Measurements from ENCODE around the gene B4GALT2.

B4GALT2 gene, protein sequence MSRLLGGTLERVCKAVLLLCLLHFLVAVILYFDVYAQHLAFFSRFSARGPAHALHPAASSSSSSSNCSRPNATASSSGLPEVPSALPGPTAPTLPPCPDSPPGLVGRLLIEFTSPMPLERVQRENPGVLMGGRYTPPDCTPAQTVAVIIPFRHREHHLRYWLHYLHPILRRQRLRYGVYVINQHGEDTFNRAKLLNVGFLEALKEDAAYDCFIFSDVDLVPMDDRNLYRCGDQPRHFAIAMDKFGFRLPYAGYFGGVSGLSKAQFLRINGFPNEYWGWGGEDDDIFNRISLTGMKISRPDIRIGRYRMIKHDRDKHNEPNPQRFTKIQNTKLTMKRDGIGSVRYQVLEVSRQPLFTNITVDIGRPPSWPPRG

GRCh38 chr1:43978551-43979260 is at the start of gene B4GALT2:
Gene B4GALT2 (plus strand): TSS chr1:43979210. CDS start chr1:43981161, 1,951 bp downstream.
- DNase-seq: peak; percentile 36
- in situ Hi-C loops (cut with HindIII; ENCODE audit: low pct_ligation_motif_present, low pct_unique_long_range_greater_than_20kb, low sequenced_read_pairs): no loop called here

- DNase-seq: peak; percentile 19
- in situ Hi-C loops (cut with HindIII; ENCODE audit: low pct_ligation_motif_present, low pct_unique_long_range_greater_than_20kb, low sequenced_read_pairs): loop anchor here (25.0 kb wide), 1 partner anchor 168 kb away; no protein-coding TSS in a partner anchor
These were observed 48.7 kb upstream of the B4GALT2 start for GRCh38 chr1:43930168-43930948.

- in situ Hi-C loops (cut with HindIII; ENCODE audit: low pct_ligation_motif_present, low pct_unique_long_range_greater_than_20kb, low sequenced_read_pairs): loop anchor here (25.0 kb wide), 1 partner anchor 169 kb away; no protein-coding TSS in a partner anchor
- DNase-seq: no peak
These were observed 48.1 kb upstream of the B4GALT2 start for GRCh38 chr1:43930949-43931275.

GRCh38 chr1:43931711-43932660 is 47.0 kb upstream of the B4GALT2 start:
- no peak for DNase-seq
- in situ Hi-C loops (cut with HindIII; ENCODE audit: low pct_ligation_motif_present, low pct_unique_long_range_greater_than_20kb, low sequenced_read_pairs): loop anchor here (25.0 kb wide), 1 partner anchor 170 kb away; no protein-coding TSS in a partner anchor

DNA sequence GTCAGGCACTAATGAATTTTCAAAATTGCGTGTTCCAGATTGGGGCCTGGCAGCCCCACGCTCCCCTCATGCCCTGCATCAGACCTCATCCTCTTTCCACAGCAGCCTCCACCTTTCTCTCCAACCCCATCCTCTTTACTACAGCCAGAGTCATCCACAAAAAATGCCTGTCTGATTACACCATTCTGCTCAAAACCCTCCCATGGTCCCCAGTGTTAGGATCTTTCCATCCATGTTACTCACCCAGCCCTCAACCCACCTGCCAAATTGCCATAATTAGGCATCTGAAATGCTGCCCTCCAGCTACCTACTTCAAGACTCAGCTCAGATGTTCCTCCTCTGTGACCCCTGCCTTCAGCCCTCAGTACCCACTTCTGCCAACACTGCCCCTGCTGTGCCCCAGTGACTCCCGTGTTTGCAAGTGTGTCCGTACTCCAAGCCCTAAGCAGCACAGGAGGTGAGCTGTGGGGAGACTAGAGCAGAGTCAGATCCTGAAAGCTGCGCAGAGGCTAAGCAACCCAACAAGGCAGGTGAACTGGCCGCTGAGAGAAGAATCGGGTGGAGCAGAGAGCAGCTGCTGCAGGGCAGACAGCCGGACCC is 46.1 kb upstream of the B4GALT2 start:
- in situ Hi-C loops (cut with HindIII; ENCODE audit: low pct_ligation_motif_present, low pct_unique_long_range_greater_than_20kb, low sequenced_read_pairs): loop anchor here (25.0 kb wide), 1 partner anchor 171 kb away; no protein-coding TSS in a partner anchor
- DNase-seq: peak; percentile 19

- DNase-seq: peak; percentile 25
- in situ Hi-C loops (cut with HindIII; ENCODE audit: low pct_ligation_motif_present, low pct_unique_long_range_greater_than_20kb, low sequenced_read_pairs): loop anchor here (25.0 kb wide), 1 partner anchor 171 kb away; no protein-coding TSS in a partner anchor
These were observed 45.5 kb upstream of the B4GALT2 start, which contains the start of gene ARTN for GRCh38 chr1:43933386-43934100. Gene ARTN (plus strand): TSS chr1:43933801. CDS start chr1:43935657, 1,856 bp downstream.

DNA sequence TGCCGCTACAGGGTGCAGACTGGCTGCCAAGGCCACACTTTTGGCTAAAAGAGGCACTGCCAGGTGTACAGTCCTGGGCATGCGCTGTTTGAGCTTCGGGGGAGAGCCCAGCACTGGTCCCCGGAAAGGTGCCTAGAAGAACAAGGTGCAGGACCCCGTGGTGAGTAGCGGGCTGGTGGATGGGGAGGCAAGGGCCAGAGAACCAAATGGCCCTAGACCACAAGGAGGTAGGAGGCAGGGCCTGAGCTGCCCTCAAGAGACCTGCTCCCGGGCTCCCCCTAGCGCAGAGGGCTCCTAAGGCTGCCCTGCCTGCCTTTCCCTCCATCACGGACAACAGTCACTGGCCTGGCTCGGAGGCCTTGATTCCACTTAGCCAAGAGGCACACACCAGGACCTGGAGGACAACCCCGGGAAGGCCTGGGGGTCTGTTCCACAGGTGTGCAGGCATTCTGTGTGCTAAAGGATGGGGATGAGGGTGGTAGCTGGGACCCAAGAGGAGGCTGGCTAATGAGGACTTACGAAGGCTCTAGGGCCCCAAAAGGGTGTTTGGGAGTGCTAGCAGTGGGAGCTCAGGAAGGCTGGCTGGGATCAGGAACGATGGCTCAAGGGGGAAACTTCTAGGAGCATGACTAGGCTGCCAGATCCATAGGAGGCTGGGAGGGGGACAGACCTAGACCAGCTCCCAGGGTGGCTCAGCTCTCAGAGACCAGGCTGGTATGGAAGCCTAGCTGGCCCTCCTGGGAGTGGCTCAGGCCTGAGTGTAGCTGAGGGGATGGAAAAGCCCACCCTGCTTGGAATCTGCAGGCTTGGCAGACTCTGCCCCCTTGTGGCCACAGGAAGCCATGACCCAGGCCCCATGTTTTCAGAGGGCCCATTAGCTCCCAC is 44.7 kb upstream of the B4GALT2 start:
- peak; percentile 48 for DNase-seq
- in situ Hi-C loops (cut with HindIII; ENCODE audit: low pct_ligation_motif_present, low pct_unique_long_range_greater_than_20kb, low sequenced_read_pairs): loop anchor here (25.0 kb wide), 1 partner anchor 172 kb away; no protein-coding TSS in a partner anchor

DNA sequence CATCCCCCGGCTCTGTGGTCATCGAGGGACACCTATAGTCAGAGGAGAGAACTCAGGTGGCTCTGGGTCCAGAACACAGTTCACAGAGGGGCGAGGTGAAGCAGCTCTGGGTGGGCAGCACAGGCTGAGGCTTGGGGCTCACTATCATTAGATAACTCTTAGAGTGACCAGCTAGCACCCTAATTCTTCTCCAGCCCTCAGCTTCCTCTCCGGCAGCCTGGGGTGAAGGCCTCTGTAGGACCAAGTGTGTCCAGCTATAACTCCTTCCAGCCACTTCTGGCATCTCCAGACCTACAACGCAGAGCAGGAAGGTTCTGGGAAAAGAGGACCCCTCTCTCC is 44.1 kb upstream of the B4GALT2 start:
- in situ Hi-C loops (cut with HindIII; ENCODE audit: low pct_ligation_motif_present, low pct_unique_long_range_greater_than_20kb, low sequenced_read_pairs): loop anchor here (25.0 kb wide), 1 partner anchor 173 kb away; no protein-coding TSS in a partner anchor
- DNase-seq: no peak

- no peak for DNase-seq
- in situ Hi-C loops (cut with HindIII; ENCODE audit: low pct_ligation_motif_present, low pct_unique_long_range_greater_than_20kb, low sequenced_read_pairs): loop anchor here (25.0 kb wide), 1 partner anchor 174 kb away; no protein-coding TSS in a partner anchor
These were observed 43.1 kb upstream of the B4GALT2 start for GRCh38 chr1:43935711-43936427.

DNA sequence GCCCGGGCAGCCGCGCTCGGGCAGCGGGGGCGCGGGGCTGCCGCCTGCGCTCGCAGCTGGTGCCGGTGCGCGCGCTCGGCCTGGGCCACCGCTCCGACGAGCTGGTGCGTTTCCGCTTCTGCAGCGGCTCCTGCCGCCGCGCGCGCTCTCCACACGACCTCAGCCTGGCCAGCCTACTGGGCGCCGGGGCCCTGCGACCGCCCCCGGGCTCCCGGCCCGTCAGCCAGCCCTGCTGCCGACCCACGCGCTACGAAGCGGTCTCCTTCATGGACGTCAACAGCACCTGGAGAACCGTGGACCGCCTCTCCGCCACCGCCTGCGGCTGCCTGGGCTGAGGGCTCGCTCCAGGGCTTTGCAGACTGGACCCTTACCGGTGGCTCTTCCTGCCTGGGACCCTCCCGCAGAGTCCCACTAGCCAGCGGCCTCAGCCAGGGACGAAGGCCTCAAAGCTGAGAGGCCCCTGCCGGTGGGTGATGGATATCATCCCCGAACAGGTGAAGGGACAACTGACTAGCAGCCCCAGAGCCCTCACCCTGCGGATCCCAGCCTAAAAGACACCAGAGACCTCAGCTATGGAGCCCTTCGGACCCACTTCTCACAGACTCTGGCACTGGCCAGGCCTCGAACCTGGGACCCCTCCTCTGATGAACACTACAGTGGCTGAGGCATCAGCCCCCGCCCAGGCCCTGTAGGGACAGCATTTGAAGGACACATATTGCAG is 42.4 kb upstream of the B4GALT2 start:
- in situ Hi-C loops (cut with HindIII; ENCODE audit: low pct_ligation_motif_present, low pct_unique_long_range_greater_than_20kb, low sequenced_read_pairs): loop anchor here (25.0 kb wide), 1 partner anchor 174 kb away; no protein-coding TSS in a partner anchor
- DNase-seq: peak; percentile 53

- DNase-seq: peak; percentile 79
- in situ Hi-C loops (cut with HindIII; ENCODE audit: low pct_ligation_motif_present, low pct_unique_long_range_greater_than_20kb, low sequenced_read_pairs): loop anchor here (25.0 kb wide), 1 partner anchor 175 kb away; no protein-coding TSS in a partner anchor
These were observed 41.7 kb upstream of the B4GALT2 start for GRCh38 chr1:43937179-43937865.

DNA sequence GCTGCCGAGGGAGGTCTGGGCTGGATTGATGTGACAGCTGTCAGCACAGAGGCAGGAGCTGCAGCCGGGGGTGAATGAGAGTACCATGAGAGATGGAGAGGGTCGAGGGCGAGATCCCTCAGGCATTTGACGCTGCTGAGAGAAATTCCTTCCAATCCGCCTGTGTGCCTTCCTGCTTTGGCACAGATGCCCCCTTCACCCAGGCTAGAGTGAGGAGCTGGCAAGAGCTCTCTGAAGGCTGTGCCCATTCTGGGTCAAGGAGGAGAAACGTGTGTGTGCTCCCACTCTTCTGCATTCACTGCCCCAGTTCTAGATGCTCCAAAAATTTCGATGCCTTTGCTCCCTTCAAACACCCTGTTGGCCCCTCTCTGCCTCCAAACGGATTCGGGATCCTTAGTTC is 40.6 kb upstream of the B4GALT2 start:
- in situ Hi-C loops (cut with HindIII; ENCODE audit: low pct_ligation_motif_present, low pct_unique_long_range_greater_than_20kb, low sequenced_read_pairs): loop anchor here (25.0 kb wide), 1 partner anchor 176 kb away; no protein-coding TSS in a partner anchor
- no peak for DNase-seq

DNA sequence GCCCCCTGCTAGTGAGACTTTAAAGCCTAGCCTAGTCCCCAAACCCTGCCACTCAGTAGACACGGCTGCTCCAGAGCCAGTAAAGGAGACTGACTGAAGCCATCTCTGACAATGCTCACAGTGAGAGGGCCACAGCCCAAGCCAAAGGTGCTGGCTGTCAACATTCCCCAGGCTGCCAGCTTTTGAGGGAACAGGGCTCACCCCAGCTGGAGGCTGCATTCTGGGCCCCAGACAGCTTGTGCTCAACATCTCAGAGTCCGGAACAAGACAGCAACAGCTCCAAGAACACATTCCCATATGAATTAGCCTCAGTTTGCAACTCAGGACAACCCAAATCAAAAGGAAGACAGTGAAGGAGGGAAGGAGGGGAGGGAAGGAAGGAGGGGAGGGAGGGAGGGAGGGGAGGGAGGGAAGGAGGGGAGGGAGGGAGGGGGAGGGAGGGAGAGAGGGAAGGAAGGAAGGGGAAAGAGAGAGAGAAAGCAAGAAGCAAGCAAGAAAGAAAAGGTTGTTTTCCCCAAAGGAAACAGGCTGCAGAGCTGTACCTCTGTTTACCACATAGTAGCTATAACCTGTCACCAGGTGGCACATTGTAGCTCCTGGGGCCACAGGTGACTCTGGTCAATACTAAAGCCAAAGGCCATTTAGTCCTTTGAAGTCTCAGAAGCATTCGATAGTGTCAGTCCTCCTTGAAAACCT is 40.0 kb upstream of the B4GALT2 start:
- in situ Hi-C loops (cut with HindIII; ENCODE audit: low pct_ligation_motif_present, low pct_unique_long_range_greater_than_20kb, low sequenced_read_pairs): loop anchor here (25.0 kb wide), 1 partner anchor 177 kb away; no protein-coding TSS in a partner anchor
- no peak for DNase-seq
